ENCODE results near the gene FKBP2. TPM values are rescaled to one million over a fixed set of nuclear protein-coding genes. Genes with fewer than 3 reads are reported as not detected.

Gene FKBP2
- total and polyA plus RNA-seq, 4 donors = 65.2 to 397 (median 150) TPM

- WGBS, 2 donors = 94 to 95% methylated on average over 42 of the region's 42 CpGs
- no peak for TF ChIP-seq CTCF (IDR thresholded peaks at IDR 0.05; ENCODE audit: control extremely low read depth, extremely low read depth)
- peaks cover 2 to 80% (median 22%) of the 10 kb centered on the region in 4 donors for H3K36me3 ChIP-seq (ENCODE audit: control insufficient read depth in 4 of 4, insufficient read depth in 4 of 4, low read length in 4 of 4)
- H3K4me3 ChIP-seq = no peak overlapping the region
- no peak for ATAC-seq (ENCODE audit: insufficient read depth, low FRiP score)
- no peak for DNase-seq
- H3K9ac ChIP-seq (ENCODE audit: insufficient read depth in 1 of 2, low read length in 2 of 2) = no peak overlapping the region
- H3K27ac ChIP-seq (ENCODE audit: low read depth in 1 of 2, low read length in 1 of 2) = no peak overlapping the region
- H3K4me1 ChIP-seq (ENCODE audit: control insufficient read depth in 5 of 5, insufficient read depth in 5 of 5, low read length in 5 of 5) = no peaks in the 10 kb centered on the region
- H3K9me3 ChIP-seq (ENCODE audit: control insufficient read depth in 4 of 4, insufficient read depth in 3 of 4, low read length in 3 of 4) = no peaks in the 10 kb centered on the region
- H3K27me3 ChIP-seq (ENCODE audit: control insufficient read depth in 3 of 3, insufficient read depth in 3 of 3, low read length in 2 of 3) = no peaks in the 10 kb centered on the region
Observed at GRCh38 chr11:64262271-64263002, 21.5 kb downstream of the FKBP2 start.

GRCh38 chr11:64263021-64263946, 22.4 kb downstream of the FKBP2 start:
- DNase-seq (no peak), ATAC-seq (ENCODE audit: insufficient read depth, low FRiP score) (no peak)
- H3K36me3 ChIP-seq (ENCODE audit: control insufficient read depth in 4 of 4, insufficient read depth in 4 of 4, low read length in 4 of 4) = peaks cover 2 to 76% (median 20%) of the 10 kb centered on the region in 4 donors
- H3K9me3 ChIP-seq (ENCODE audit: control insufficient read depth in 4 of 4, insufficient read depth in 3 of 4, low read length in 3 of 4) = no peaks in the 10 kb centered on the region
- peaks cover 0 to 5% (median 2%) of the 10 kb centered on the region in 5 donors for H3K4me1 ChIP-seq (ENCODE audit: control insufficient read depth in 5 of 5, insufficient read depth in 5 of 5, low read length in 5 of 5)
- H3K4me3 ChIP-seq = no peak overlapping the region
- 86 to 87% methylated on average over 29 of the region's 29 CpGs for whole genome bisulfite sequencing, 2 donors
- TF ChIP-seq CTCF (IDR thresholded peaks at IDR 0.05; ENCODE audit: control extremely low read depth, extremely low read depth) = no peak
- H3K27me3 ChIP-seq (ENCODE audit: control insufficient read depth in 3 of 3, insufficient read depth in 3 of 3, low read length in 2 of 3) = no peaks in the 10 kb centered on the region
- no peak overlapping the region for H3K9ac ChIP-seq (ENCODE audit: insufficient read depth in 1 of 2, low read length in 2 of 2)
- H3K27ac ChIP-seq (ENCODE audit: low read depth in 1 of 2, low read length in 1 of 2) = no peak overlapping the region

DNA sequence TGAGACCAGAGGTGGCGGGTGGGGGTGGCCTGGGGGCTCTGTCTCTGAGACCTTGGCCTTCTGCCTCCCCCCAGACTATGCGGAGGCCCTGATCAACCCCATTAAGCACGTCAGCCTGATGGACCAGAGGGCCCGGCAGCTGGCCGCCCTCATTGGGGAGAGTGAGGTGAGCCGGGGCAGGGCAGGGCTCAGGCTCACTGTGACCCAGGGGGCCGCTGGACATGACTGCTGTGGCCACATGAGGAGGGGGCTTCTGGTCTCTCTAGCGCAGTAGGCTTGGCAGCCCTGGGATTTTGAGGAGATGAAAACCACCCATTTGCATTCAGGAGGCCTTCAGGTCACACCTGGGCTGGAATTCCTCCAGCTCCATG, 23.0 kb downstream of the FKBP2 start:
- no peak for TF ChIP-seq CTCF (IDR thresholded peaks at IDR 0.05; ENCODE audit: control extremely low read depth, extremely low read depth)
- 92 to 96% methylated on average over 8 of the region's 8 CpGs for WGBS, 2 donors
- Histone ChIP-seq H3K27me3 (ENCODE audit: control insufficient read depth in 3 of 3, insufficient read depth in 3 of 3, low read length in 2 of 3) (no peaks in the 10 kb centered on the region), H3K9ac (ENCODE audit: insufficient read depth in 1 of 2, low read length in 2 of 2) (no peak overlapping the region), H3K4me3 (no peak overlapping the region), H3K4me1 (ENCODE audit: control insufficient read depth in 5 of 5, insufficient read depth in 5 of 5, low read length in 5 of 5) (peaks cover 0 to 12% (median 5%) of the 10 kb centered on the region in 5 donors), H3K9me3 (ENCODE audit: control insufficient read depth in 4 of 4, insufficient read depth in 3 of 4, low read length in 3 of 4) (no peaks in the 10 kb centered on the region), H3K36me3 (ENCODE audit: control insufficient read depth in 4 of 4, insufficient read depth in 4 of 4, low read length in 4 of 4) (peaks cover 2 to 70% (median 17%) of the 10 kb centered on the region in 4 donors), H3K27ac (ENCODE audit: low read depth in 1 of 2, low read length in 1 of 2) (no peak overlapping the region)
- ATAC-seq (ENCODE audit: insufficient read depth, low FRiP score) (no peak), DNase-seq (no peak)
